HepG2 (cell line): ENCODE measurements around the gene HEMK1. TPM values are rescaled to one million over a fixed set of nuclear protein-coding genes. Genes with fewer than 3 reads are reported as not detected.
A peak's percentile ranks its signal among the peaks of the same experiment; 100 is the strongest.

Source experiments
- CHCHD3 ChIP-seq: sonication (generic); formaldehyde crosslinking; IDR thresholded peaks from 2 replicates; pipeline ENCODE4 v1.8.0; 2022; ENCODE audit warnings: mild to moderate bottlenecking, missing genetic modification reagents, moderate library complexity
- CREM ChIP-seq, 2 experiments: sonication (generic) in 1 of 2; formaldehyde crosslinking in 1 of 2; IDR thresholded peaks; 2 replicates each; pipeline versions ENCODE4 v1.4.0 to v1.6.1; 2016 to 2020; ENCODE audit warnings: antibody characterized with exemption in 1 of 2, mild to moderate bottlenecking in 1 of 2, missing genetic modification reagents in 1 of 2
- GTF3A ChIP-seq: sonication (generic); formaldehyde crosslinking; conservative IDR thresholded peaks from 2 replicates; pipeline ENCODE4 v1.4.0; 2020; ENCODE audit warnings: mild to moderate bottlenecking, missing genetic modification reagents
- HNRNPH1 ChIP-seq: fragments of 200-400 bp; formaldehyde crosslinking; optimal IDR thresholded peaks from 2 replicates; pipeline ENCODE3; 2017; ENCODE audit warnings: mild to moderate bottlenecking, low read depth, low read length
- HOXA5 ChIP-seq: sonication (generic); formaldehyde crosslinking; IDR thresholded peaks from 2 replicates; pipeline ENCODE4 v1.4.0; 2020; ENCODE audit warnings: missing genetic modification reagents
- MBNL3 ChIP-seq: fragments of 250-450 bp; sonication (Bioruptor Pico); conservative IDR thresholded peaks from 2 replicates; pipeline ENCODE4 v1.8.0; 2022; ENCODE audit warnings: mild to moderate bottlenecking, inconsistent platforms
- NONO ChIP-seq, 2 experiments: fragments of 450-650 bp in 1 of 2; sonication (generic) in 1 of 2; formaldehyde crosslinking in 1 of 2; IDR thresholded peaks in 1 of 2; conservative IDR thresholded peaks in 1 of 2; 2 replicates each; pipeline versions ENCODE4 v1.6.1 to v1.8.0; 2017 to 2022; ENCODE audit warnings: mild to moderate bottlenecking in 1 of 2, missing genetic modification reagents in 1 of 2, moderate library complexity in 1 of 2
- PAWR ChIP-seq: sonication (generic); formaldehyde crosslinking; IDR thresholded peaks from 2 replicates; pipeline ENCODE4 v1.4.0; 2020; ENCODE audit warnings: missing genetic modification reagents, mild to moderate bottlenecking, borderline replicate concordance
- SMC3 ChIP-seq: IDR thresholded peaks from 2 replicates; pipeline ENCODE4 v1.6.1; 2011; ENCODE audit warnings: low read length, improper control_type of control experiment
- XBP1 ChIP-seq: sonication (generic); formaldehyde crosslinking; IDR thresholded peaks from 2 replicates; pipeline ENCODE4 v1.5.0; 2020; ENCODE audit warnings: missing genetic modification reagents
- ZFP1 ChIP-seq: IDR thresholded peaks from 2 replicates; pipeline ENCODE4 v1.6.1; 2016
- ZFP82 ChIP-seq: sonication (generic); formaldehyde crosslinking; IDR thresholded peaks from 2 replicates; pipeline ENCODE4 v1.5.1; 2020; ENCODE audit warnings: mild to moderate bottlenecking, missing genetic modification reagents, borderline replicate concordance
- ZNF282 ChIP-seq: fragments of 450-650 bp; IDR thresholded peaks from 2 replicates; pipeline ENCODE4 v1.6.1; 2018; ENCODE audit not compliant: partially characterized antibody
- ZNF354B ChIP-seq: sonication (generic); formaldehyde crosslinking; IDR thresholded peaks from 2 replicates; pipeline ENCODE4 v1.8.0; 2022; ENCODE audit warnings: mild to moderate bottlenecking, missing genetic modification reagents
- ZNF430 ChIP-seq: sonication (generic); formaldehyde crosslinking; IDR thresholded peaks from 2 replicates; pipeline ENCODE4 v1.9.0; 2021; ENCODE audit warnings: mild to moderate bottlenecking, missing genetic modification reagents
- ZNF569 ChIP-seq: sonication (generic); formaldehyde crosslinking; IDR thresholded peaks from 2 replicates; pipeline ENCODE4 v1.5.0; 2020; ENCODE audit warnings: mild to moderate bottlenecking, missing genetic modification reagents, moderate library complexity, borderline replicate concordance
- ZNF589 ChIP-seq: sonication (generic); formaldehyde crosslinking; conservative IDR thresholded peaks from 2 replicates; pipeline ENCODE4 v1.8.0; 2022; ENCODE audit warnings: mild to moderate bottlenecking, moderate library complexity, missing genetic modification reagents
- ZNF605 ChIP-seq: sonication (generic); formaldehyde crosslinking; IDR thresholded peaks from 2 replicates; pipeline ENCODE4 v1.8.0; 2022; ENCODE audit warnings: mild to moderate bottlenecking, missing genetic modification reagents
- ZNF615 ChIP-seq: sonication (generic); formaldehyde crosslinking; IDR thresholded peaks from 2 replicates; pipeline ENCODE4 v1.5.0; 2020; ENCODE audit warnings: mild to moderate bottlenecking, missing genetic modification reagents, borderline replicate concordance
- ZNF878 ChIP-seq: sonication (generic); formaldehyde crosslinking; IDR thresholded peaks from 2 replicates; pipeline ENCODE4 v1.8.1; 2023; ENCODE audit warnings: mild to moderate bottlenecking, missing genetic modification reagents, moderate library complexity
- ZNF879 ChIP-seq: sonication (generic); formaldehyde crosslinking; IDR thresholded peaks from 2 replicates; pipeline ENCODE4 v1.8.1; 2023; ENCODE audit warnings: missing genetic modification reagents
- polyA plus RNA-seq, 8 experiments: library from polyadenylated mRNA; depleted of rRNA in 3 of 8; stranded (reverse) in 7 of 8; unstranded in 1 of 8; fragments of >200 nt; fragmentation: Illumina TruSeq in 4 of 8; extraction: Trizol in 4 of 8; gene quantifications; 2 replicates each; pipeline versions ENCODE4 v1.2.1 to v1.2.3, GENCODE V29; 2011 to 2016; ENCODE audit warnings: low read depth in 4 of 8, missing spikeins in 1 of 8, mixed read lengths in 1 of 8; ENCODE audit not compliant: insufficient read depth in 1 of 8
- total RNA-seq, 5 experiments: library from RNA; depleted of rRNA; stranded (reverse); fragments of >200 nt; fragmentation: Illumina TruSeq; extraction: Trizol; gene quantifications; 2 replicates each; pipeline ENCODE4 v1.2.3, GENCODE V29; 2016; ENCODE audit warnings: low read depth in 1 of 5
- TF ChIP-seq, protein P1 (sequence below): sonication (generic); formaldehyde crosslinking; IDR thresholded peaks from 2 replicates; pipeline ENCODE4 v1.4.0; 2020; ENCODE audit warnings: missing genetic modification reagents
- TF ChIP-seq, protein P2 (sequence below): sonication (generic); formaldehyde crosslinking; conservative IDR thresholded peaks from 2 replicates; pipeline ENCODE4 v1.5.0; 2020; ENCODE audit warnings: missing genetic modification reagents
- TF ChIP-seq, protein P3 (sequence below): sonication (generic); formaldehyde crosslinking; IDR thresholded peaks from 2 replicates; pipeline ENCODE4 v1.4.0; 2020; ENCODE audit warnings: missing genetic modification reagents, borderline replicate concordance

Gene HEMK1
- total and polyA plus RNA-seq, 2 of the 13 experiments (the other 11 are each of a cell fraction or from before 2014, with no cell fraction given), result 9.8 to 12.6 TPM

DNA sequence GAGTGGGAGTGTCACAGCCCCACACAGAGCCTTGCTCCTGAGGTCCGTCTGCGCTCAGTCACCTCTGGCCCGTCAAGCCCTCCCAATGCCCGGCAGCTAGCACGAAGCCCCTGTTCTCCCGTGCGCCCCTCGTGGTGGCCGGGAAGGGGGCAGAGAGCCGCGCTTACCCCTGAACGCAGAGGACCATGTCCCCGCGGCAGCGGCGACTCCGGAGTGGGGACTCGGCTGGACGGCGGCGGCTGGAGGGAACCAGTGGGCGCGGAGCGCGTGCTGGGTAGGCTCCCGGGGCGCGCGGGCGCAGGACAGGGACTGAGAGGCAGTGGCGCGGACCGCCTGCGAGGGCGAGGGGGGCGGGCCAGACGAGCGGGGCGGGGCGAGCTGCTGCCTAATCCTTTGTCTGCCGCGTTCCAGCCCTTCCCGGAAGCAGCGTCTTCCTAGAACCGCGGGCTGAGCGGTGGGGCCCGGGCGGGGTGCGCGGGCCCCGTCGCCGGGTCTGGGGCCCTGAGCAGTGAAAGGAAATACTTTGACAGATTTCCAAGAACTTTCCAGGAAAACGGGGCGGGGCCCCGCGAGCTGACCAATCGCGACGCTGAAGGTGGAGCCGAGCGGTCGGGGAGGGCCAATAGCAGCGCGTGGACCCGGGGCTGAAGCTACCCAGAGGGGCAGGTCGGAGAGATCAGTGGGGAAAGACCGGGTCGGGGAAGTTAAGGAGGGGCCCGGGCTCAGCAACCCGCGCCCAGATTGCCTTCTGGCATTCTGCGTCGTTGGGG, 42.3 kb downstream of the HEMK1 start, which contains the start of gene CISH (continued):
- TF ChIP-seq MBNL3 (no peak), PAWR (peak; percentile 83; the same call in 1 of the 2 replicates), ZNF589 (0 out of 2 replicates have a peak, but pooled peaks have one; percentile 71), ZFP82 (peak; percentile 62; the same call in 1 of the 2 replicates), ZNF430 (CRISPR knock-in tag) (peak; percentile 87; the same call in 1 of the 2 replicates), ZNF878 (CRISPR knock-in tag) (peak; percentile 55; the same call in 1 of the 2 replicates), SMC3 (no peak), CREM (IDR thresholded peaks at IDR 0.05) (peak; percentile 53), CREM (CRISPR knock-in tag; IDR thresholded peaks at IDR 0.05) (no peak), ZNF354B (no peak), CHCHD3 (CRISPR knock-in tag) (0 out of 2 replicates have a peak, but pooled peaks have one; percentile 64), ZFP1 (CRISPR knock-in tag) (no peak), NONO (IDR thresholded peaks at IDR 0.05) (no peak), NONO (CRISPR knock-in tag; conservative IDR thresholded peaks at IDR 0.05) (peak; percentile 58; the same call in 1 of the 2 replicates), ZNF605 (CRISPR knock-in tag) (peak; percentile 74), ZNF879 (CRISPR knock-in tag) (no peak; the same call in 1 of the 2 replicates), HNRNPH1 (no peak), ZNF615 (CRISPR knock-in tag) (no peak), ZNF282 (no peak), XBP1 (CRISPR knock-in tag) (no peak), ZNF569 (peak; percentile 80; the same call in 1 of the 2 replicates), HOXA5 (CRISPR knock-in tag) (peak; percentile 60; the same call in 1 of the 2 replicates), GTF3A (CRISPR knock-in tag) (no peak)
- TF ChIP-seq, protein P1, sequence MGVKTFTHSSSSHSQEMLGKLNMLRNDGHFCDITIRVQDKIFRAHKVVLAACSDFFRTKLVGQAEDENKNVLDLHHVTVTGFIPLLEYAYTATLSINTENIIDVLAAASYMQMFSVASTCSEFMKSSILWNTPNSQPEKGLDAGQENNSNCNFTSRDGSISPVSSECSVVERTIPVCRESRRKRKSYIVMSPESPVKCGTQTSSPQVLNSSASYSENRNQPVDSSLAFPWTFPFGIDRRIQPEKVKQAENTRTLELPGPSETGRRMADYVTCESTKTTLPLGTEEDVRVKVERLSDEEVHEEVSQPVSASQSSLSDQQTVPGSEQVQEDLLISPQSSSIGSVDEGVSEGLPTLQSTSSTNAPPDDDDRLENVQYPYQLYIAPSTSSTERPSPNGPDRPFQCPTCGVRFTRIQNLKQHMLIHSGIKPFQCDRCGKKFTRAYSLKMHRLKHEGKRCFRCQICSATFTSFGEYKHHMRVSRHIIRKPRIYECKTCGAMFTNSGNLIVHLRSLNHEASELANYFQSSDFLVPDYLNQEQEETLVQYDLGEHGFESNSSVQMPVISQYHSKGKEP, result no peak
- TF ChIP-seq, protein P2, sequence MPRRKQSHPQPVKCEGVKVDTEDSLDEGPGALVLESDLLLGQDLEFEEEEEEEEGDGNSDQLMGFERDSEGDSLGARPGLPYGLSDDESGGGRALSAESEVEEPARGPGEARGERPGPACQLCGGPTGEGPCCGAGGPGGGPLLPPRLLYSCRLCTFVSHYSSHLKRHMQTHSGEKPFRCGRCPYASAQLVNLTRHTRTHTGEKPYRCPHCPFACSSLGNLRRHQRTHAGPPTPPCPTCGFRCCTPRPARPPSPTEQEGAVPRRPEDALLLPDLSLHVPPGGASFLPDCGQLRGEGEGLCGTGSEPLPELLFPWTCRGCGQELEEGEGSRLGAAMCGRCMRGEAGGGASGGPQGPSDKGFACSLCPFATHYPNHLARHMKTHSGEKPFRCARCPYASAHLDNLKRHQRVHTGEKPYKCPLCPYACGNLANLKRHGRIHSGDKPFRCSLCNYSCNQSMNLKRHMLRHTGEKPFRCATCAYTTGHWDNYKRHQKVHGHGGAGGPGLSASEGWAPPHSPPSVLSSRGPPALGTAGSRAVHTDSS, result no peak
- TF ChIP-seq, protein P3, sequence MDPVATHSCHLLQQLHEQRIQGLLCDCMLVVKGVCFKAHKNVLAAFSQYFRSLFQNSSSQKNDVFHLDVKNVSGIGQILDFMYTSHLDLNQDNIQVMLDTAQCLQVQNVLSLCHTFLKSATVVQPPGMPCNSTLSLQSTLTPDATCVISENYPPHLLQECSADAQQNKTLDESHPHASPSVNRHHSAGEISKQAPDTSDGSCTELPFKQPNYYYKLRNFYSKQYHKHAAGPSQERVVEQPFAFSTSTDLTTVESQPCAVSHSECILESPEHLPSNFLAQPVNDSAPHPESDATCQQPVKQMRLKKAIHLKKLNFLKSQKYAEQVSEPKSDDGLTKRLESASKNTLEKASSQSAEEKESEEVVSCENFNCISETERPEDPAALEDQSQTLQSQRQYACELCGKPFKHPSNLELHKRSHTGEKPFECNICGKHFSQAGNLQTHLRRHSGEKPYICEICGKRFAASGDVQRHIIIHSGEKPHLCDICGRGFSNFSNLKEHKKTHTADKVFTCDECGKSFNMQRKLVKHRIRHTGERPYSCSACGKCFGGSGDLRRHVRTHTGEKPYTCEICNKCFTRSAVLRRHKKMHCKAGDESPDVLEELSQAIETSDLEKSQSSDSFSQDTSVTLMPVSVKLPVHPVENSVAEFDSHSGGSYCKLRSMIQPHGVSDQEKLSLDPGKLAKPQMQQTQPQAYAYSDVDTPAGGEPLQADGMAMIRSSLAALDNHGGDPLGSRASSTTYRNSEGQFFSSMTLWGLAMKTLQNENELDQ, result no peak
